HL-60 (cell line): ENCODE measurements around the gene TMEM132D.

Experiments
- POLR2AphosphoS5 ChIP-seq: IDR thresholded peaks from 2 replicates; pipeline ENCODE4 v1.6.1; 2012; ENCODE audit warnings: low read depth
- SPI1 ChIP-seq: IDR thresholded peaks from 2 replicates; pipeline ENCODE4 v1.6.1; 2012; ENCODE audit warnings: low read depth, mild to moderate bottlenecking, borderline replicate concordance
- TF ChIP-seq, protein P1 (sequence below): IDR thresholded peaks from one replicate; pipeline ENCODE4 v1.5.1; 2011; ENCODE audit warnings: low read length, control low read depth, inconsistent platforms; ENCODE audit not compliant: insufficient read depth
- TF ChIP-seq, protein P2 (sequence below): IDR thresholded peaks from 2 replicates; pipeline ENCODE4 v1.6.1; 2012; ENCODE audit warnings: low read depth; ENCODE audit not compliant: insufficient replicate concordance

DNA sequence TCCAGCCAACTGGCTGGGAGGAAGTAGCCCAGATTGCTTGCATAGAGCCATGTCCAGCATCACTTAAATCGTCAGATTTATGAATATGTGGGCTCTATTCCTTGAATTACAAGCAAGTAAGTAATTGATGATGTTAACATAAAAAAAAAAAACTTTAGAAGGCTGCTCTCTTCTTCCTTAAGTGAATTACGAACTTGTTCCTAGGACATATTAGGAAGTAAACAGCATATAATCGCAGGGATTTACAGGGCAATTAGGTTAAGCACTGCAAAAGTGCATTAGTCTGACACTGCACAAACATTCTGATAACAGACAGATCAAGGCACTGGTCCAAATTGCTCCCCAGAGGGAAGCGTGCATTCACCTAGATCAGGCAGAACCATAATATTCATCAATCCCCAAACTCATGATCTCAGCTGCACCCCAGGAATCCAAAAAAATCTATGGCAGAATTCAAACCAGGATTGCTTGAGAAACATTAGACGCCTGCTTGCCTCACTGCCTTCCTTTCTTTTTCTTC lies 293.2 kb downstream of the TMEM132D start:
- TF ChIP-seq, protein P1, sequence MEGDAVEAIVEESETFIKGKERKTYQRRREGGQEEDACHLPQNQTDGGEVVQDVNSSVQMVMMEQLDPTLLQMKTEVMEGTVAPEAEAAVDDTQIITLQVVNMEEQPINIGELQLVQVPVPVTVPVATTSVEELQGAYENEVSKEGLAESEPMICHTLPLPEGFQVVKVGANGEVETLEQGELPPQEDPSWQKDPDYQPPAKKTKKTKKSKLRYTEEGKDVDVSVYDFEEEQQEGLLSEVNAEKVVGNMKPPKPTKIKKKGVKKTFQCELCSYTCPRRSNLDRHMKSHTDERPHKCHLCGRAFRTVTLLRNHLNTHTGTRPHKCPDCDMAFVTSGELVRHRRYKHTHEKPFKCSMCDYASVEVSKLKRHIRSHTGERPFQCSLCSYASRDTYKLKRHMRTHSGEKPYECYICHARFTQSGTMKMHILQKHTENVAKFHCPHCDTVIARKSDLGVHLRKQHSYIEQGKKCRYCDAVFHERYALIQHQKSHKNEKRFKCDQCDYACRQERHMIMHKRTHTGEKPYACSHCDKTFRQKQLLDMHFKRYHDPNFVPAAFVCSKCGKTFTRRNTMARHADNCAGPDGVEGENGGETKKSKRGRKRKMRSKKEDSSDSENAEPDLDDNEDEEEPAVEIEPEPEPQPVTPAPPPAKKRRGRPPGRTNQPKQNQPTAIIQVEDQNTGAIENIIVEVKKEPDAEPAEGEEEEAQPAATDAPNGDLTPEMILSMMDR = no peak
- TF ChIP-seq POLR2AphosphoS5 = no peak
- TF ChIP-seq, protein P2, sequence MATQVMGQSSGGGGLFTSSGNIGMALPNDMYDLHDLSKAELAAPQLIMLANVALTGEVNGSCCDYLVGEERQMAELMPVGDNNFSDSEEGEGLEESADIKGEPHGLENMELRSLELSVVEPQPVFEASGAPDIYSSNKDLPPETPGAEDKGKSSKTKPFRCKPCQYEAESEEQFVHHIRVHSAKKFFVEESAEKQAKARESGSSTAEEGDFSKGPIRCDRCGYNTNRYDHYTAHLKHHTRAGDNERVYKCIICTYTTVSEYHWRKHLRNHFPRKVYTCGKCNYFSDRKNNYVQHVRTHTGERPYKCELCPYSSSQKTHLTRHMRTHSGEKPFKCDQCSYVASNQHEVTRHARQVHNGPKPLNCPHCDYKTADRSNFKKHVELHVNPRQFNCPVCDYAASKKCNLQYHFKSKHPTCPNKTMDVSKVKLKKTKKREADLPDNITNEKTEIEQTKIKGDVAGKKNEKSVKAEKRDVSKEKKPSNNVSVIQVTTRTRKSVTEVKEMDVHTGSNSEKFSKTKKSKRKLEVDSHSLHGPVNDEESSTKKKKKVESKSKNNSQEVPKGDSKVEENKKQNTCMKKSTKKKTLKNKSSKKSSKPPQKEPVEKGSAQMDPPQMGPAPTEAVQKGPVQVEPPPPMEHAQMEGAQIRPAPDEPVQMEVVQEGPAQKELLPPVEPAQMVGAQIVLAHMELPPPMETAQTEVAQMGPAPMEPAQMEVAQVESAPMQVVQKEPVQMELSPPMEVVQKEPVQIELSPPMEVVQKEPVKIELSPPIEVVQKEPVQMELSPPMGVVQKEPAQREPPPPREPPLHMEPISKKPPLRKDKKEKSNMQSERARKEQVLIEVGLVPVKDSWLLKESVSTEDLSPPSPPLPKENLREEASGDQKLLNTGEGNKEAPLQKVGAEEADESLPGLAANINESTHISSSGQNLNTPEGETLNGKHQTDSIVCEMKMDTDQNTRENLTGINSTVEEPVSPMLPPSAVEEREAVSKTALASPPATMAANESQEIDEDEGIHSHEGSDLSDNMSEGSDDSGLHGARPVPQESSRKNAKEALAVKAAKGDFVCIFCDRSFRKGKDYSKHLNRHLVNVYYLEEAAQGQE = no peak
- no peak for TF ChIP-seq SPI1
